UCSD-AML1 (cell line): Measurements from ENCODE around the gene ATF6B.
"Not testable (repeated sequence)": the region's sequence is repeated elsewhere in the genome, so short reads cannot be mapped to it uniquely, and the experiment has no call there.

Source experiments
- DNase-seq: peaks from one replicate; lab custom pipeline; 2025; ENCODE audit not compliant: unreplicated experiment; lab: John Stamatoyannopoulos, UW

Gene ATF6B

GRCh38 chr6:32083812-32084768 lies 44.0 kb downstream of the ATF6B start:
- DNase-seq = no peak

- DNase-seq = no peak
Observed at GRCh38 chr6:32082935-32083334, 45.1 kb downstream of the ATF6B start.

DNA sequence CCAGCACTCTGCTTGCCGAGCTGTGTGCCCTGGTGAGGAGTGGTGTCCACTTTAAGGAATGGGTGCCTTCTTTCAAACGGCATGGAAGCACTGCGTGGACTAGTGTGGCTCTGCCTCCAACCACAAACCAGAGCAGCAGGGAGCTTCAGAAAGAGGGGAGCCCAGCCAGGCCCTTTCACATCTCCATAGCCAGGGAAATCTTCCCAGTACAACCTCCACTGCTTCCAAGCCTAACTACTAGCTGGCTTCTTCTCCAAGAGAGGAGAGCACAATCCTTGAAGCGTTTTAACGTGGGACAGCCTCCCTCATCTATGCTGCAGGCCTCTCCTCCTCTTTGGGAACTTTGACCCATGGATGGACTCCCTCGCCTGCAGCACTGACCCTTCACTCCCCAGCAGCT lies 45.6 kb downstream of the ATF6B start:
- no peak for DNase-seq

DNA sequence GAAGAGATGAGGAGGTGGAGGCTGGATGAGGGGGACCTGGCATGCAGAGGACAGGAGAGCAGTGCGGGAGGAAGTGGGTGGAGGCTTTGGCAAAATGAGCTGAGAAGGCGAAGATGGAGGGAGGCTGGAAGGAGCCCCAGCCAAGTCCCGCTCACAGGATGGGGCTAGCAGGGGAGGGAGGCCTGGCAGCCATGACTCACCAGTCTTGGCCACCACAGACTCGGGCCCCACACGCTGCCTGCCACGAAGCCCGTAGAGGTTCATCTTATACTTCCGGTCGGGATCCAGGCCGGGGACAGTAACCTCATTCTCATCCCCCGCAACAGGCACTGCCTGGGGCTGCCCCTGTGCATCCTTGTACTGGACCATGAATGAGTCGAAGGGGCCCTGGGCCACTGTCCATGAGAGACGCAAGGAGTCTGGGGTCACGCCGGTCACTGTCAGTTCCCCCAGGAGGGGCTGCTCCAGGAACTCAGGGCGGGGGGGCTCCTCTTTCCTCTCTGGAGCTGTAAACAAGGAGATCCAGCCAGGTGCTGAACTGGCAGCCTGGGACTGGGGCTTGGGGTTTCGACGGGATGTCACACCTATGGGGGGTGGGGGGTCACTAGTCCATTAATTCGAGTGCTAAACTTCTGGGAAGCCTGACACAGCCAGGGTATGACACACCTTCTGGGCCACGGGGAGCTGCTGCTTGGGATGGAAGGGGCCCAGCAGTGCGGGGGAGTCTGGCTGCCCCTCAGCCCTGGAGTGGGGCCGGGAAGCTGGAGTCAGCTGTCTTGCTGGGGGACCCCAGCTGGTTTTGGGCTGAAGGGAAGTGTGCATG lies 46.7 kb downstream of the ATF6B start:
- peak; percentile 71 for DNase-seq

DNA sequence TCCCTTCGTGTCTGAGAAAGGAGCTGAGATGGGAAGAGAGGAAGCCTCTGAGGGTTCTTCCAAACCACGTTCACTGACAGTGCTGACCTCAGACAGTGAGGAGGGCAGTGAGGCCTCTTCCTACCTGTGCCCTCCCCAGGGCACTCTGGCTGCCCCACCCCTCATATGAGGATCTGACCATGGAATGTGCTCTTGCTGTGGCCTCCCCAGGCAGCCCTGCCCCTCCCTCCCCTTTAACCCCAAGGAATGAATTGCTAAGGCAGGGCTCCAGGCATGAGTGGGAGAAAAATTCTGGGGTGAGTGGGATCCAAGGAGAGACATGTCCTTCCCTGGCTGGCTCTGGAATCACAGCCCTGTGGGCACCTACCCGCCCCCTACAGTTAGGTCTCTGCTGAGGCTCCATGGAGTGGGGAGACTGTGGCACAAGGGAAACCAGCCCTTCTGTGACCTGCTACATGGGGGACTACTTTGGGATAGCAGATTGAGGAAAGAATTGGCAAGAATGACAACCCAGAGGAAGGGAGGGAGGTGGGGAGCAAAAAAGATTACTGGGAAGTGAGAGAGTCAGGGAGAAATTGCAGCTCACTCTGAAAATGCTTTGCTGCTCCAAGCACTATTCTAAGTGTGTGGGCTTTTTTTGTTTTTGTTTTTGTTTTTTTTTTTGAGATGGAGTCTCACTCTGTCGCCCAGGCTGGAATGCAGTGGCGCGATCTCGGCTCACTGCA lies 48.3 kb downstream of the ATF6B start:
- no peak for DNase-seq

DNA sequence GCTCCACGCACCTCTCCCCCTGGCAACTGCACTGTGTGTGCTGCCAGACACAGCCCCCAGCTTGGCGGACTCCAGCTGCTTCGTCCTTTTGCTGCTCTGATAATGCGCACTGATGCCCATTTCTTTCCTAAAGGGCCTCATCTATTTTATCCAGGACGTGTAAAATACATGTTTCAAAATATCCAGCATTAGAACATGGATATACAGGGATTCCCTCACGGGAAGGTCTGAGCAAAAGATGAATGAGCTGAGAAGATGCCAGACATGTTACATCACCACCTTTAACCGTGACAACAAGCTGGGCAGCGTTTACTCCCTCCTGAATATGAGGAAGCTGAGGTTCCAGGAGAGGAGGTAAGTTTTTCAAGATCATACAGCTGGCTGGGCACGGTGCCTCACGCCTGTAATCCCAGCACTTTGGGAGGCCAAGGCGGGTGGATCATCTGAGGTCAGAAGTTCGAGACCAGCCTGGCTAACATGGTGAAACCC lies 51.7 kb downstream of the ATF6B start:
- DNase-seq = no peak

- DNase-seq = no peak
Observed at GRCh38 chr6:32075781-32076180, 52.3 kb downstream of the ATF6B start.

- no peak for DNase-seq
Observed at GRCh38 chr6:32074996-32075532, 53.0 kb downstream of the ATF6B start.

DNA sequence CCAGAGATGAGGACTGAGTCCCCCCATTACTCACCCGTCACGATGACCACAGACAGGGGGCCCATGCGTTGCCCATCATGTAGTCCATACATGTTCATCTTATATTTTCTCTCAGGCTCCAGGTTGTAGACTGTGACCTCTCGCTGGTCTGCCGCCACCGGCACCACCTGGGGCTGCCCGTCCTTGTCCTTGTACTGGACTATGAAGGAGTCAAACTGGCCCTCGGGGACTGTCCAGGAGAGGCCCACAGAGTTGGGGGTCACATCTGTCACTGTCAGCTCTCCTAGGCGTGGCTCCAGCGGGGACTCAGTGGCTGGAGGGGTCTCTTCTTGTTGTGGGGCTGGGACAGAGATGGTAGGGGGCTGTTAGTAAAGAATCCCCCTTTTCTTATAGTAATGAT lies 54.4 kb downstream of the ATF6B start:
- no peak for DNase-seq

DNA sequence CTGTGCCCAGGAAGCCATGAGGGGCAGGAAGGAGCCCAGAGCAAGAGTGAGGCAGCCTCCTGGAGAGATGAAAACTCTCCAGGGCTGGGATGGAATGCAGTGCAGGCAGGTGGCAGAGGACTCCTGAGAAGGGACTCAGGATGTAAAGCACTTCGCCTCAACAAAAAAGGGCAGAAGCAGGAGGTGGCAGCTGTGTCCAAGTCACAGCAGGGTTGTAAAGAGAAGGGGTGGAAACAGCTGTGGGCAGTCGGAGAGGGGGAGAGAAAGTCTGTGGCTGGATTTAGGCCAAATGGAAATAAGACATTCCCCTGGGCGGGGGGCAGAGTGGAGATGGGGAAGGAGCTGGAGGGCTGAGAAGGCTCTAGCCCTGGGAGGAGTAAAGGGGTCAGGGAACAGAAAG lies 54.9 kb downstream of the ATF6B start:
- no peak for DNase-seq

- no peak for DNase-seq
Observed at GRCh38 chr6:32070814-32071543, 57.1 kb downstream of the ATF6B start.

DNA sequence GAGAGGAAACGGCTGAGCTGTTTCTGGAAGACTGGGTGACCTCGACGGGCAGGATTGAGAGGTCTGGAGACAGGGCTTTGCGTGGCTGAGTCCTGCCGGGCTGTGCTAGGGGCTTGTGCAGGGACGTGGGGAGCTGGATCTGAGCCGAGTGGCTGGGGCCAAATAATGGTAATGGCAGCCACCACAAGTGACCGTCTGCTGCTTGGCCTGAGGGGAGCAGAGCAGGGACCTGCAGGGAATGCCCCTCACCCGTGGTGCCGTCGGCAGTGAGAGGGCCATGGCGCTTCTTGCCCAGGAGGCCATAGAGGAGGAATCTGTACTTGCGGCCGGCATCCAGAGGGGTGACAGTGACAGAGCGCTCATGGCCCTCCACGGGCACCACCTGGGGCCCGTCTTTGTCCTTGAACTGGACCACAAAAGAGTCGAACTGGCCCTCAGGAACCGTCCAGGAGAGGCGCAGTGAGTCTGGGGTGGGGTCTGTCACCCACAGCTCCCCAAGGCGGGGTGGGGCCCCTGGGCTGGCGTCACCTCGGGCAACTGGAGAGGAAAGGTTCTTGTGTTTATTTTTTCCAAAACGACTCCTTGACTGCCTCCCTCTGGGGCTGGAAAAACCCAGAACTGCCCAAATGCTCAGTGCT lies 58.0 kb downstream of the ATF6B start:
- DNase-seq = no peak

- DNase-seq = no peak
Observed at GRCh38 chr6:32069460-32069859, 58.6 kb downstream of the ATF6B start.

- no peak for DNase-seq
Observed at GRCh38 chr6:32068867-32069266, 59.2 kb downstream of the ATF6B start.

- DNase-seq = not testable (repeated sequence)
Observed at GRCh38 chr6:32068315-32068714, 59.7 kb downstream of the ATF6B start.

- not testable (repeated sequence) for DNase-seq
Observed at GRCh38 chr6:32067521-32067920, 60.5 kb downstream of the ATF6B start.
